ENCODE results near the gene SLC2A1. TPM values are rescaled to one million over a fixed set of nuclear protein-coding genes. Genes with fewer than 3 reads are reported as not detected.

SLC2A1 gene
- total and polyA plus RNA-seq, 10 donors: 18.3 to 142 (median 32.4) TPM

DNA sequence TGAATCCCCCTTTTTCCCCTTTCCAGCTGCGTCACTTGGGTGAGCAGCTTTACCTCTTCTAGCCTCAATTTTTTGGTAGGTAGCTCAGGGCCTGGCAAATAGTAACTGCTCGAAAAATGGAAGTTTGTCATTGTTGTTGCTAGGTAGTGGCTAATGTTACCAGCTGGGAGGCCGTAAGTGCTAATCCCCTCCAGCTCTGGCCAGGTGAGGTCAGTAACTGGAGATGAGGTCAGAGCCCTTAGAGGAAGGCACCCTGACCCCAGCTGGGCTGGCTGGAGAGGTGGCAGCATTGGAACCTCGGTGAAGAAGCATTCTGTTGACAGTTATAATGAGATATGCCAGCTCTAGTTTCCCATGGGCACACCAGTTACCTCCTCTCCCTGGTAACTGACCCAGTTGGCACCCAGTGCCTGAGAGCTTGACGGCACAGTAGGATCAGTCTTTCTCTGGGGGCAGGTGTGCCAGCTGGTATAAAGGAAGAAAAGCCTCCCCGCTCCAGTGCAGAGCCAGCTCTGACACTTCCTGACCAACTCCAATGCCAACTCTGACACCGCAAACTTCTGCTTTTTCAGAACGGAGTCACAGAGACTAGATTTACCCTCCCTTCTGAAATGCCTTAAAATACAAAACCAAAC, 35.0 kb upstream of the SLC2A1 start:
- Histone ChIP-seq H3K27me3 (replicated peaks in 1 of 7) (no peaks in the 10 kb centered on the region), H3K4me1 (peaks cover 0 to 10% (median 4%) of the 10 kb centered on the region in 6 donors), H3K36me3 (no peaks in the 10 kb centered on the region), H3K9me3 (peaks cover 0 to 19% (median 14%) of the 10 kb centered on the region in 8 donors), H3K4me3 (no peak overlapping the region), H3K27ac (no peak overlapping the region)
- DNase-seq: no peak
- intact Hi-C loops (cut with DNase I; ENCODE audit: low total_unique reads): no loop called here
- TF ChIP-seq, protein P1, sequence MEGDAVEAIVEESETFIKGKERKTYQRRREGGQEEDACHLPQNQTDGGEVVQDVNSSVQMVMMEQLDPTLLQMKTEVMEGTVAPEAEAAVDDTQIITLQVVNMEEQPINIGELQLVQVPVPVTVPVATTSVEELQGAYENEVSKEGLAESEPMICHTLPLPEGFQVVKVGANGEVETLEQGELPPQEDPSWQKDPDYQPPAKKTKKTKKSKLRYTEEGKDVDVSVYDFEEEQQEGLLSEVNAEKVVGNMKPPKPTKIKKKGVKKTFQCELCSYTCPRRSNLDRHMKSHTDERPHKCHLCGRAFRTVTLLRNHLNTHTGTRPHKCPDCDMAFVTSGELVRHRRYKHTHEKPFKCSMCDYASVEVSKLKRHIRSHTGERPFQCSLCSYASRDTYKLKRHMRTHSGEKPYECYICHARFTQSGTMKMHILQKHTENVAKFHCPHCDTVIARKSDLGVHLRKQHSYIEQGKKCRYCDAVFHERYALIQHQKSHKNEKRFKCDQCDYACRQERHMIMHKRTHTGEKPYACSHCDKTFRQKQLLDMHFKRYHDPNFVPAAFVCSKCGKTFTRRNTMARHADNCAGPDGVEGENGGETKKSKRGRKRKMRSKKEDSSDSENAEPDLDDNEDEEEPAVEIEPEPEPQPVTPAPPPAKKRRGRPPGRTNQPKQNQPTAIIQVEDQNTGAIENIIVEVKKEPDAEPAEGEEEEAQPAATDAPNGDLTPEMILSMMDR (IDR thresholded peaks at IDR 0.05 in 8 of 11, conservative IDR thresholded peaks at IDR 0.05 in 3 of 11): no peak
- peak in 1 of 3 donors; percentile 20 for TF ChIP-seq POLR2AphosphoS5 (IDR thresholded peaks at IDR 0.05)
- WGBS, 5 donors: 37 to 49% (median 43%) methylated on average over 8 of the region's 8 CpGs

DNA sequence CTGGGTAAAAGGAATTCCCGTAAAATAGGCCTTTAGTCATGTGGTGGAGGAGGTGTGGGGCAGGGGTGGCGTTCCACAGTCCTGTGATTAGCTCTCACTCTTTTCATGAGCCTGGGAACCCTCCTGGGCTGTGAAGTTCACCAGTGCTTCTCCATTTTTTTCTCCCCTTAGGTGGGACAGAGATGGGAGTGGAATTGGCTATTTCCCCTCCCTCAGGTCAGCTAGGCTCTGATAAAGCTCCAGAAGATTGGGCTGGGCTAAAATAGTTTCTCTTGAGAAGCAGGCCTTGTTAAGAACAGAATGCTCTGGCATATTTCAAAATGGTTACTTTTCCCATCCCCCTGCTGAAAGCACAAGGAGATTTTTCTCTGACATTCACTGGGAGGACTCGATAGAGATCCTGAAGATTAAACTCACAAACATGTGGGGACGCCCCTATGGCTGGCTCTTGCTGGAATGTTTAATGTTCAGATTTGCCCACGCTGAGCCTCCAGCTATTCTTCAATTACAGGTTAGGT, 33.4 kb upstream of the SLC2A1 start:
- DNase-seq: no peak
- H3K36me3 ChIP-seq: no peaks in the 10 kb centered on the region
- no peaks in the 10 kb centered on the region for H3K27me3 ChIP-seq (replicated peaks in 1 of 7)
- intact Hi-C loops (cut with DNase I; ENCODE audit: low total_unique reads): no loop called here
- peaks cover 0 to 10% (median 4%) of the 10 kb centered on the region in 6 donors for H3K4me1 ChIP-seq
- WGBS, 5 donors: 88 to 97% (median 90%) methylated on average over 5 of the region's 5 CpGs
- TF ChIP-seq, protein P1 (IDR thresholded peaks at IDR 0.05 in 8 of 11, conservative IDR thresholded peaks at IDR 0.05 in 3 of 11): no peak
- TF ChIP-seq POLR2A (IDR thresholded peaks at IDR 0.05): no peak
- TF ChIP-seq POLR2AphosphoS5 (IDR thresholded peaks at IDR 0.05): no peak
- no peak overlapping the region for H3K27ac ChIP-seq
- H3K9me3 ChIP-seq: peaks cover 0 to 19% (median 14%) of the 10 kb centered on the region in 8 donors
- no peak overlapping the region for H3K4me3 ChIP-seq

DNA sequence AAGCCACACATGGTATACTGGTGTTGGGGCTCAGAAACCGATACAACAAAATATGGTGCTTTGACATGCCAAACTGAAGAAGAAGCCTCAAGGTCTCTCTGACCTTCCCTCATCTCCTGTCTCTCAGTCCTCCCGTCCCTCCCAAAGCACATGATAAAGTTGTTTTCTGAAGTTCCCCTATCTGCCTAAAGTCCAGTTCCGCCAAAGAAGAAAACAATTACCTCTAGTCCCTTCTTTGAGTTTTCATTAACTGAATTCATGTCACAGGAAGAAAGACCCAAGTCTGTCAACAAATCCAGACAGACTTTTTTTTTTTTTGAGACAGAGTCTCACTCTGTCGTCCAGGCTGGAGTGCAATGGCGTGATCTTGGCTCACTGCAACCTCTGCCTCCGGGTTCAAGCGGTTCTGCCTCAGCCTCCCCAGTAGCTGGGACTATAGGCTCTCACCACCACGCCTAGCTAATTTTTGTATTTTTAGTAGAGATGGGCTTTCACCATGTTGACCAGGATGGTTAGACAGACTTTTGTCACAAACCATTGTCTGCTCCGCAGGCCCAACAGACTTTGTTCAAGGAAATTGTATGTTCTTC, 32.2 kb upstream of the SLC2A1 start:
- DNase-seq: no peak
- H3K9me3 ChIP-seq: peaks cover 0 to 19% (median 14%) of the 10 kb centered on the region in 8 donors
- peaks cover 0 to 10% (median 4%) of the 10 kb centered on the region in 6 donors for H3K4me1 ChIP-seq
- no peaks in the 10 kb centered on the region for H3K36me3 ChIP-seq
- no peaks in the 10 kb centered on the region for H3K27me3 ChIP-seq (replicated peaks in 1 of 7)
- intact Hi-C loops (cut with DNase I; ENCODE audit: low total_unique reads): no loop called here
- whole genome bisulfite sequencing, 5 donors: 77 to 83% (median 79%) methylated on average over 9 of the region's 9 CpGs
- TF ChIP-seq POLR2AphosphoS5 (IDR thresholded peaks at IDR 0.05): no peak
- TF ChIP-seq, protein P1 (IDR thresholded peaks at IDR 0.05 in 8 of 11, conservative IDR thresholded peaks at IDR 0.05 in 3 of 11): no peak
- TF ChIP-seq POLR2A (IDR thresholded peaks at IDR 0.05): no peak
- no peak overlapping the region for H3K4me3 ChIP-seq
- H3K27ac ChIP-seq: no peak overlapping the region

DNA sequence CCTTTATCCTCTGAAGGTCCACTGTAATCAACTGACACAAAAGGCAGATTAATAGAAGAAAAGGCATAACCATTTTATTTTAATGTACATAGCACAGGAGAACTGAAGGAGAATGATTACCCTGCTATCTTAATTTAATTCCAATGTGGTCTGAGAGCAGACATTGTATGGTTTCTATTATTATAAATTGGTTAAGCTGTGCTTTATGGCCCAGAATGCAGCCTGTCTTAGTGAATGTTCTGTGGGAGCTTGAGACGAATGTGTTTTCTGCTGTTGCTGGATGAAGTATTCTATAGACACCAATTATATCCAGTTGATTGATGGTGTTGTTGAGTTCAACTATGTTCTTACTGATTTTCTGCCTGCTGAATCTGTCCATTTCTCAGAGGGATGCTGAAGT, 25.0 kb upstream of the SLC2A1 start:
- intact Hi-C loops (cut with DNase I; ENCODE audit: low total_unique reads): no loop called here
- no peaks in the 10 kb centered on the region for H3K27me3 ChIP-seq (replicated peaks in 1 of 7)
- H3K4me1 ChIP-seq: peaks cover 0 to 10% (median 3%) of the 10 kb centered on the region in 6 donors
- H3K4me3 ChIP-seq: no peak overlapping the region
- no peak for TF ChIP-seq POLR2A (IDR thresholded peaks at IDR 0.05)
- TF ChIP-seq, protein P1 (IDR thresholded peaks at IDR 0.05 in 8 of 11, conservative IDR thresholded peaks at IDR 0.05 in 3 of 11): no peak
- TF ChIP-seq POLR2AphosphoS5 (IDR thresholded peaks at IDR 0.05): no peak
- no peak for DNase-seq
- H3K36me3 ChIP-seq: no peaks in the 10 kb centered on the region
- H3K9me3 ChIP-seq: no peaks in the 10 kb centered on the region
- 82 to 96% (median 90%) methylated on average over 1 of the region's 1 CpG for WGBS, 5 donors
- no peak overlapping the region for H3K27ac ChIP-seq
